ENCODE measurements around the gene CCDC187.

The CCDC187 gene

DNA sequence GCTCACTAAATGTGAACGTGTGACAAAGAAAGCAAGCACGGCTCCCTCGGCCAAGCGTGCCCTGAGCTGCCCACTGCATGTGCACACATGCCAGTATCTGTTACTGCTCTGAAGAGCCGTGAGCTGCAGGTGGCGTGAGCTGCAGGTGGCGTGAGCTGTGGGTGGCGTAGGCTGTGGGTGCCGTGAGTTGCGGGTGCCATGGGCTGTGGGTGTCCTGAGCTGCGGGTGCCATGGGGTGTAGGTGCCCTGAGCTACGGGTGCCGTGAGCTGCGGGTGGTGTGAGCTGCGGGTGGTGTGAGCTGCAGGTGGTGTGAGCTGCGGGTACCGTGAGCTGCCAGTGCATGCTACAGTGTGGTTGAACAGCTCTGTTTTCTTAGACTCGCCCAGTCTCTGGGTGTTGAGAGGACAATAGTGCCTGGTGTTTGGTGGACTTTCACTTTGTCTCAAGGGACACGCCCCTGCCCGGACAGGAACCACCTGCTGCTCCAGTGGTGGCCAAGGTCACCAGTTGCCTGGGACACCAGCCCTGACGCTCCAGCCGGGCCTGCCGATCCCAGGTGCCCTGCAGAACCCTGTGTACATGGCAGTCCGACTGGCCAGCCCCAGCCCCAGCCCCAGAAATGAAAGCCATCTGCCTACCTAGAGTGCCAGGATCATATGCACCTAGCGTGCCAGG, 6.7 kb downstream of the CCDC187 start:
- DNase-seq, result no peak

DNA sequence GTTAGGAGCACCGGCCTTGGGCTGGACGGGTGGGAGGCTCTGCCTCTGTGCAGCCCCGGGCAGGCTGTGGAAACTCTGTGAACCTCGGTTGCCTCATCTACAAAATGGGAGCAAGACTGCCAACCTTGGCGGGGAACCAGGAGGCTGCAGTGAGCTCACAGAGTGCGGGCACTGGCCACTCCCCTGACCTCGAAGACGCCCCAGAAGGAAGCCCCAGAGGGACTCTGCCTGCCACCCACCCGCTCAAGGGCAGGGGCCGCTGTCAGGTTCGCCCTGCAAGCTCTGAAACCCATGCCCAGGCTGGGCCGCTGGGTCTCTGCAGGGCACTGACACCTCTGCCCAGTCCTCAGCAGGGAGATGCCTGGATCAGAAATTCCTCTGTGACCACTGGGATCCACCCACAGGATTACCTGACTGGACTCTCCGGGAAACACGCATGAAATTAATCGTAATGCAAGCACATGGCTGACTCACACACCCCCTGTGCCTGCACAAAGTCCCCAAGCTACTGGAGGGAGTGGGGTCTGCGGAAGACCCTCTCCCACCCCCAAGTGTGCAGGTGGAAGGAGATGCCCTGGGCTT, 7.4 kb downstream of the CCDC187 start:
- no peak for DNase-seq

DNA sequence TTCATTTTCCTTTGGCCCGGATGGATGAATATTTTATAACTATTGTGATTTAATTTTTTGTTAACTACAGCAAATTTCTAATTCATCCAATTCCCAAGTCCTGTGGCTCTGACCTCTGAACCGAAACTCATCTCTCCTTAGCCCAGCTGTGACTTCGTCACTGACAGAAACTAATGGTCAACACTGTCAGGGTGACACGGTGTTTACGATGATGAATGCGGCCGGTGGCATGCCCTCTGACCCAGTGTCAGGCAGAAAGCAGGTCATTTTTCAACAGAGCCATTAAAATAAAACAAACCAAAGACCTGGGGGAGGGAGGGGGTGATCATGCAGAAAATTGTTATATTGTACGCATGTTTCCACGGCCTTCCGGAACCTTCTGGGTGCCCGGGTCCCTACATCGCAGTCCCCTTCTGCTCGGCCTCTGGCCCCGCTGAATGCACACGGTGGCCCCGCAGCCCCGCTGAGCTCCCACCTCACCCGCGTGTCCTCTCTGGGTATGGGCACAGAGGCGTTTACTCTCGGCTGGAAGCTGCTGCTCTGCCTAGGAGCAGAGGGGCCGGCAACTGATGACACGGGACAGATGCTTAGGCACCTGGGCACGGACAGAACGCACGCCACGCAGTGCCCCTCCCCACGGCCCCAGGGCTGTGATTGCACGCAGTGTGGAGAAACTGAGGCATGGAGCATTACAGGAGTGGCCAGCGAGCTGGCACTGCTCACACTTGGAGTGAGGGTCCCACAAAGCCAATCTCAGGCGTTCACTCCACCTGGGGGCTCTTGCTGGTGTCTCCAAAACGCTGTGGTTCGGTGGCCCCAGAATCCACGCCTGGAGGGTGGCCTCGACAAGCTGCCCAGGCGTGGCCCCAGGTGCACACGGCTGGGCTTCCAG, 8.1 kb downstream of the CCDC187 start:
- DNase-seq, result no peak

DNA sequence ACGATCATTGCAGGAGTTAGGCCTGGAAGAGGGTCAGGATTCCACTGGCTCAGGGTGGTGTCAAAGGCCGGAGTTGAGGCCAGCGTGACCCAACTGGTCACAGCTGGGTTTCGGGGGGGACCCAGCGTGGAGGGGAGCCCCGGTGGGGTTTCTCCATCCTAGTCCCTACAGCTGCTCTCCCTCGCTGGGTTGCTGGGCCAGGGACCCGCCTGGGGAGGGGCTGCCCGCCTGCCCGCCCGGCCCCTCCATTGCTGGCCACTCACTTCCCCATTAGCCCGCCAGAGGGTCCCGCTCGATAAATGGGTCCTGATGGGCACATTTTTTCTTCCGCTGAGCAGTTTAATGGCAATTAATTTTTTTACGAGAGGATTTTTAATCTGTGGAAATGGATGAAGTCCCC, 8.8 kb downstream of the CCDC187 start:
- DNase-seq, result no peak

DNA sequence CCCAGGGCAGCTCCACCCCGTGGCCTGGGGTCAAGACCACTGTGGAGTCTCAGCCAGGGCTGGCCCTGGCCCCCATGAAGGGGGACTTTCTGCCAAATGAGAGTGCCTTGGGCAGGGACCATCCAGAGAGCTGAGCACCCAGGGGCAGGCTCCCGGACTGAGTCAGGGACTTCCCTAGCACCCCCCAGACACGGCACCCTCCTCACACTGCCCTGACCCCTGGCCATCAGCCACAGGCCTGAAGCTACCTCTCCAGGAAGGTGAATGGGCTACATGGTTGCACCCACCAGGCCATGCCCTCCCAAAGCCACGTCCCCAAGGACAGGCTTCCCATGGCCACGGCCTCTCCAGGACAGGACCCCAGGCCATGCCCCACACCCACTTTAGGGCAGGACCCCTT, 9.5 kb downstream of the CCDC187 start:
- DNase-seq, result no peak

DNA sequence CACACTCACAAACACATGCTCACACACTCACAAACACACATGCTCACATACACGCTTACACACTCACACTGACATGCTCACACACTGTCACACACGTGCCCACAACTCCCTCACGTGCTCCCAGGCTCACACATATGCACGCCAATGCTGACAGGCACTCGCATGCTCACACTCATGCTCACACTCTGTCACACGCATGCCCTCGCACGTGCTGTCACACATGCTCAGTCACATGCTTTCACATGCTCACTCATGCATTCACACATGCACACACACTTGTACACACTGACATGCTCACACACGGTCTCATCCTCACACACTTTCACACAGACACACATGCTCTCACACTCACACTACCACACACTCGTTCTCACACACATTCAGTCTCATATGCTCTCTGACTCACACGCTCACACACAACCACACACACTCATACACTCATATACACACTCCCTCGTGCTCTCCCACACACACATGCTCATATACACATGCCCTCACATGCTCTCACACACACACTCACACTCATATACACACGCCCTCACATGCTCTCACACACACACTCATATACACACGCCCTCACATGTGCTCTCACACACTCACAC, 10.3 kb downstream of the CCDC187 start:
- DNase-seq, result no peak

DNA sequence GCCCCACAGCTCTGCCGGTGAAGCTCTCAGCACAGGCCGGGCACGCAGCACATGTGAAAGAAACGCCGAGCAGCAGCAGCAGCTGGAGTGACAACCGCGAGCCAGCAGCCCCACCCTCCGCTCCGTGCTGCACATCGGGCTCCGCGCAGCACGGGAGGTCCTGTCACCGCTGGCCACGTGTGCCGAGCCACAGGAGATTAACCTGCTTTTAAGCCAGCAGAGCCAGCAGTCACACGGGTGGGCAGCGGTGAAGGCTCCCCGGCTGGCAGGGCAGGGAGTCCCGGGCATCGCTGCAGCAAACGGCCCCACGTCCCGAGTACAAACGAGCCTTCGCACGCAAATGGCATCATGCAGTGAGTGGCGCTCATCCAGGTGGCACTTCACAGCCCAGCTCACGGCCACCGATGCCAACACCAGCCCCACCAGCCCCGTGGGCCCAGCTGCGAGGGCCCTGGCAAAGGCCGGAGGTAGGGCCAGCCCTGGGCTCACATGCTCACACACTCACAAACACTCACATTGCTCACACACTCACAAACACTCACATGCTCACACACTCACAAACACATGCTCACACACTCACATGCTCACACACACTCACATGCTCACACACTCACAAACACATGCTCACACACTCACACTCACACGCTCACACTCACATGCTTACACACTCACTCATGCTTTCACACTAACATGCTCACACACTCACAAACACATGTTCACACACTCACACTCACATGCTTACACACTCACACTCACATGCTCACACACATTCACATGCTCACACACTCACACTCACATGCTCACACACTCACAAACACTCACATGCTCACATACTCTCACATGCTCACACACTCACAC, 11.1 kb downstream of the CCDC187 start:
- no peak for DNase-seq

DNA sequence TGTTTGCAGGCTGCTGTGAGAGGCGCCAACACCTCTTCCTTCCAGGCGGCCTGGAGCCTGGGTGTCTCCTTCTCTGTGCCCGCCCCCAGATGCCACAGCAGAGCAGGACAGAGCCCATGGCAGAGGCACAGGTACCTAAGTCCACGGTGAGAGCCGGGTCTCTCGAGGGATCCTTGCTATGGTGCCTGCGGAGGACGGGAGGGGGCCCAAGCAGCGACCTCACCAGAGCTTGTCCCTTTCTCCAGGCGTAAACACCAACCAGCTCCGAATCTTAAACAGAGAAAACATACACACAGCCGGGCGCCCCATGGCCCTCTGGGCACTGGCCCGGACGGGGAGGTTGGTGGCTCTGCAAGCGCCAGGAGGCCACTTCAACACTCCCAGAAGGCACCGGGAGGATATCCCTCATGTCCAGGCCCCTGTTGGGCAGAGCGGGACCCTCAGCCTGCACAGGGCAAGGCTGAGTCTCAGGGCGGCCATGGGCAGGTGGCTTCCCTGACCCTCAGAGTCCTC, 11.8 kb downstream of the CCDC187 start:
- DNase-seq, result no peak

DNA sequence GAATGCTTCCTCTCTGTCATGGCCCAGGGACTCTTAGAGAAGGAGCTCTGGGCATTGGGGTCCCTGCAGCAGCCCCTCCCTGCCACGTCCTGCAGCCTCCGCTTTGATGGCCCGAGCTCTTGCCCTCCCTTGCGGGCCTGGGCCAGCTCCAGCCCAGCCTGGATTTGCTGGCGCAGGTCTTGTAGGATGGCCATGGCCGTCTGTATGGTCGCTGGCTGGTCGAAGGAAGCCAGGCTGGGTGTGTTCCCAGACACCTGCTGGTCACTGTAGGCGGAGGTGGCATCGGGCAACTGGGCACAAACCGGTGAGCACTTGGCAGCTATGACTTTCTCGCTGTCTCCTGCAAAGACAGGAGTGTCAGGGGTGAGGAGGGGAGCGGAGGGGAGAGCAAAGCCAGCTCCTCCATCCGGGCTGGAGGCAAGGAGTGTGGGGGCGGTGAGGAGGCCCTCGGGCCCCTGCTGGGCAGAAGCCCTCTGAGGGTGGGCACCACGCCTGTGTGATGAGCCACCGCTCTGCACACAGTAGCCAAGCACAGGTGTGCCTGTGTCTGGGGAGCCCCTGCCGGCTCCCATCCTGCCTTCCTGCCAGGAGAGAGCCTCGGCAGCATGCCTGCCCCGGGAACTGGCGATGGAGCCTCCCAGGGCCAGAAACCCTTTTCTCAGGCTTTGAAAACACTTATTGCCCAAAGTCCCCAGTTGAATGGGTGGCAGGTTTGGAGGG, 12.4 kb downstream of the CCDC187 start:
- no peak for DNase-seq

DNA sequence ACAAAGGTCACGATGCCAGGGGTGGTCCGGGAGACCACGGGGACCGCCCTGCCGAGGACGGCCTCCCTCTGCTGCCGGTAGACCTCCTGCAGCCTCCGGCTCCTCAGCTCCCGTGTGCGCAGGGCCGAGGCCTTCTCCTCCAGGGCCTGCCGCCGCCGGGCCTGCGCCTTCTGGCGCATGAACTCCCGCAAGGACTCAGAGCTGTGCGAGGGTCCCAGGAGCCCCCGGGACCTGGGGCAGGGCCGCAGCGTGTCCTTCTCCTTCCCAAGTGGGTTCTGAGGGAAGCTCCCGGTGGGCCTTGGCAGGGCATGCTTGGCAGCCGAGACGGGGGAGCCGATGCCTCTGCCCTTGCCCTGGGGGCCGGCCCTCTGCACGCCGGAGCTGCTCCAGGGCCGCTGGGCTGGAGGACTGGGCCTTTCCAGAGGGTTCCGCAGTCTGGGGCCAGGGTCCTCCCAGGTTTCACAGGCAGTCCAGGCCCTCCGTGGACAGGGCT, 13.3 kb downstream of the CCDC187 start:
- DNase-seq, result no peak

DNA sequence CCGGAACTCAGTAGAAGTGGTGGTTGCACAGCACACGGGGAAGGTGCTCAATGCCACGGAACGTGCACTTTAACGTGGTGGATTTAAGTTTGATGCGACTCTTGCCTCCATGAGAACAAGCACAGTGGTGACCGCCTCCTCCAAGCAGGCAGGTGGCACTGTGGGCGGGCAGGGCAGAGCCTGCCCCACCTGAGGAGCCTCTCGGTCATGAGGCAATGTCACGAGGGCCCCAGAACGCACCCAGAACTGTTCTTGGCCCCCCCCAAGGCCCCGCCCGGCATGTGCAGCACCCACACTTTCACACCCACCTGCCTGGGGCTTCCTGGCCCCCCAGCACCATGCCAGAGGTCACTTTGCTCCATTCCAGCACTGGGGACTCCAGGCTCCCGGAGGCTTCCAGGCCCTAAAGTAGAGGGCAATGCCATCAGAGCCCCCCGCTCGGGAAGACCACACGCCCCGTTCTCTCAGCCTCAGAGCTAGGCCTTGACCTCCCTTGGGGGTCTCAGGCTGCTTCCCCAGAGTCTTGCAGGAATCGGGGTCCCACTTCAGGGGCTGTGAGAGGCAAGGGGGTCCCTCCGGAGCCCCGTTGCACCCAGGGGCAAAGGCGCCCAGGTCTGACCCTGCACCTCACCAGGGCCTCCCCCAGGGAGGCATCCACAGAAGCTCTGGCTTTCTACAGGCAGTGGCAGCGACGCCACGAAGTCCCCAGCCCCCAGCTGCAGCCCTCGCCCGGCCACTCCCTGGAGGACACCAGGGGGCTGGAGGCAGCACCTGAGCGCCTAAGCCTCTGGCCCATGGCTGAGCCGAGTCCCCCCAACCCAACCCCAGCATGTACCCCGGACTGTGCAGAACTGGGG, 14.0 kb downstream of the CCDC187 start:
- DNase-seq, result no peak

DNA sequence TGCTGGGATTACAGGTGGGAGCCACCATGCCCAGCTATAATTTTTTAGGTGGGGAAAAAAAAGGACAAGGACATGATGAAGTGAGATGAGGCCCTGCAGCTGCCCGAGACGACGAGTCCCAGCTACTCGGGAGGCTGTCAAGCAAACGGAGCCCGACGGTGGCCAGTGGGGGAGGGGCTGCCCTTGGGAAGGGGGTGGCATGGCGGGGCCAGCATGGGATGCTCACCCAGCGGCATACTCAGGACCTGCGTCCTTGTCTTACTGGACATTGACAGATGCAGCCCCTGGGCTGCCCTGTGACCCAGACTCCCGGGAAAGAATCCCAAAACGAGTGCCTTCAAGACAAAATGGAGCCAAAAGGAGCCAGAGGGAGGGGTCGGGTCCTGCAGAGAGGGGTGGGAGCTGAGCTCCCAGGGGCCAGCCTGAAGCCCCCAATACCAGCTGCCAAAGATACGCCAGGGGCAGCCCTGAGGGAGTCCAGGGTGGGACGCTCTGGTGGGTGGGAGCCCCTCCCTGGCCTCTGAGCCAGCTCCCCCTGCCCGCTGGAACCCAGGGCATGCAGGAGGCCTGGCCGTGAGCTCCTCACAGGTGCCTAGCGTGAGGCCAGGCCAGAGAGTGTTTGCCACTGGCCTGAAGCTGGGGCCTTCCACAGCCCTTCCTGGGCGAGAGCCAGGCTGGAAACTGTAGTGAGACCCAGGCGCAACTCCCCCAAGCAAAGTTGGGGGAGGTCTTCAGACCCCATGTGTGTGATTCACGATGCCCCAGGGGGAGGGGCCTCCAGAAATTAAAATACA, 15.7 kb downstream of the CCDC187 start:
- DNase-seq, result no peak

DNA sequence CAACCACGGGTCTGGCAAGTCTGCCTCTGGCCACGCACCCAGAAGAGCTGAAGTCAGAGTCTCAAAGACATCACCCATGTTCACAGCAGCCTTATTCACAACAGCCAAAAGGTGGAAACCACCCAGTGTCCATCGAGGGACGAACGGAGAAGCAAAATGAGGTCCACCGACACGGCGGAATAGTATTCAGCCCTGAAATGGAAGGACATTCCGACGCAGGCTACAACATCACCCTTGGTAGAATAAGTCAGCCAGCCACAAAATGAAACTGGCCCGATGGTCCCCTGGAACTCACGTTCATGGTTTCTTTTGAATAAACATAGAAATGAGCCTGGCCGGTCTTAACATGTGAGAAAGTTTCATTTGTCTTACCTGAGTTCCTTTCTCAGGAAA, 16.9 kb downstream of the CCDC187 start:
- DNase-seq, result no peak

DNA sequence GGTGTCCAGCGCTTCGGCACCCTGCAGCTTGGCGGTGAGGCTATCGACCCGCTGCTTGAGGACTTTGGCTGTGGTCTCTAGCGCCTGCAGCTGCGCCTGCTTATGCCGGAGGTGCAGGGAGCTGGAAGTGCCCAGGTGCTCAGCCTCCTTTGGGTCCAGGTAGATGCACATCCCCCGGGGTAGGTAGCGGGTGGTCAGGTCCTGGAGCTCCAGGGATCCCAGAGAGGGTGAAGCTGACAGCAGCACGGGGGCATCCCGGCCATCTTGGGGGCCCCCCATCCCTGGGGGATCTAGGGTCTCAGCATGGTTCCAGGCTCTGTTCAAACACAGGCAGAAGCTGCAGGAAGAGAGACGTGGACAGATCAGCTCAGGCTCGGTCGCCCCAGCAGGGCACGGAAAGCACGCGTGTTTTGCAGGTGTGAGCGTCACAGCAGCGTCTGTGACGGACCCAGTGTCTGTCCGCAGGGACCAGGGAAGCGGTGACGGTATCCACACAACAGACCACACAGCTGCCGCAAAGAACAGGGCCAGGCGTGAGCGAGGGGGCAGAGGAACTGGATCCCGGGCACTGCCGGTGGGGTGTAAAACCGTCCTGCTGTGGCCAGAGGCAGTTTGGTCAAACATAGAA, 17.4 kb downstream of the CCDC187 start:
- DNase-seq, result no peak

DNA sequence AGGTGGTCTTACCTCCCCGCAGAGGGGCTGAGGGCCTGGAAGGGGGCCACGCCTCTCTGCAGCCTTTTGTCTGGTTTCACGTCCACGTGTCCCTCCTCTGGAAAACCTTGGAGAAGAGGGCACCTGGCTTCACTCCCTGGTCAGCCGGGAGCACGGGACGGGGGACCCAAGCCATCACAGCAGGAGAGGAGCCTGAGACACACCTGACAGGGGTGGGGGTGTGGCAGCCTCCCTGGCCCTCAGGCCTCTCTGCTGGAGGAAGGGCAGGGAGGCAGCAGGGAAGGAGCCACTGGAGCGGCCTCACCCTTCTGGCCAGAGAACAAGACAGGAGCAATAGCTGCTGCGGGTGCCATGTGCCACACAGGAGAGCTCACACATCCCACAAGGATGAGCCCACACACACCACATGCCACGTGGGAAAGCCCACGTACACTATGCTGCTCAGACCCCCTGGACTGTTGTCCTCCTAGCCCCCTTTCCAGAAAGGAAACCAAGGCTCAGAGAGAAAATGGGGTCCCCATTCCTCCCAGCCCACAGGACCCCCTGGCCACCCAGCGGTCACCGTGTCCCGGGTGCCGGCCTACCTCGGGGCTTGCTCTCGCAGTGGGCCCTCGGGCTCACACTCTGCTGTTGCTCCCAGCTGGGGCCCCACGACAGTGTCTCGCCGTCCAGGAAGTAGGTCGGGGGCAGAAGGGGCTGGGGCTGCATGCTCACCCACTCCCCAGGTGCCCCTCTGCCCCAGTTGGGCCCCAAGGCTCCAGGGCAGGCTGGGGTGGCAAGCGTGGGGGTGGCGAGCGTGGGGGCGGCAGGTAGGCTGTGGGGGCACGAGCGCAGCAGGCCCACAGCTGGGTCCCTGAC, 18.2 kb downstream of the CCDC187 start:
- DNase-seq, result no peak

DNA sequence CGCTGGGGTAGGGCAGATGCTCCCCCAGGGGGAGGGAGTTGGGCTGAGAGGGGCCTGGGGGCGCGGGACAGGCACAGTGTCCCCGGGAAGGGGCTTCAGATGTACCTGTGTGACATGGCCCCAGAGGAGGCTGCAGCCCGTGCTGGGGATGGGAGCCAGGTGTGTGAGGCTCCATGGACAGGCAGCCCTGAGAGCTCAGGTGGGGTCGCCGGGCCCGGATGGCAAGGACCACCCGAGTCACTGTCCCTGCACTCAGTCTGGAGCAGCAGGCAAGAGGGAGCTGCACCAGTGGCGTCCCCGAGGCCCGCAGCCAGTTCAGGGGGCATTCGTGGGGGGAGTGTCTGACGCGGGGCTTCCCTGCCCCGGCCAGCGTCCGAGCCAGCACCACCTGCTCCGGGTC, 18.9 kb downstream of the CCDC187 start:
- DNase-seq, result no peak

DNA sequence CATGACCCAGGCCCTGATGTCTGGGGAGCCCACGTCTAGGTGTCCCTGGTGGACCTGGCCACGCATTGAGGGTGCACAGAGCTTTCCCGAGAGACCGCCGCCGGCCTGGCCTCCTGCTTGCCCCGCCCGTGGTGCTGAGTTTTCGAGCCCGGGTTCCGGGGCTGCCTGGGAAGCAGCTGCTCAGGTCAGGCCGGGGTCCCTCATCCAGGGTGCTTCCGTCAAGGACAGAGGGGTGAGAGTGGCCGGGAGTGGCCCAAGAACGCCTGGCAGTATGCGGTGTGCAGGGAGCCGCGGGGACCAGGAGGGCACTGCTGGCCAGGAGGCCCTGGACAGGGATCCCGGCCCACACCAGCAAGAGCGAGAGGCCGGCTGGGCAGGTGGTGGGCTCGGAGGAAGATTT, 19.6 kb downstream of the CCDC187 start:
- DNase-seq, result no peak
